Hypothalamus (tissue), 51 donors: ENCODE results near the gene ZMIZ1.

ENCODE experiments used
- DNase-seq, 51 donors: peaks; one replicate each; lab custom pipeline; 2025; lab: John Stamatoyannopoulos, UW

Gene ZMIZ1

DNA sequence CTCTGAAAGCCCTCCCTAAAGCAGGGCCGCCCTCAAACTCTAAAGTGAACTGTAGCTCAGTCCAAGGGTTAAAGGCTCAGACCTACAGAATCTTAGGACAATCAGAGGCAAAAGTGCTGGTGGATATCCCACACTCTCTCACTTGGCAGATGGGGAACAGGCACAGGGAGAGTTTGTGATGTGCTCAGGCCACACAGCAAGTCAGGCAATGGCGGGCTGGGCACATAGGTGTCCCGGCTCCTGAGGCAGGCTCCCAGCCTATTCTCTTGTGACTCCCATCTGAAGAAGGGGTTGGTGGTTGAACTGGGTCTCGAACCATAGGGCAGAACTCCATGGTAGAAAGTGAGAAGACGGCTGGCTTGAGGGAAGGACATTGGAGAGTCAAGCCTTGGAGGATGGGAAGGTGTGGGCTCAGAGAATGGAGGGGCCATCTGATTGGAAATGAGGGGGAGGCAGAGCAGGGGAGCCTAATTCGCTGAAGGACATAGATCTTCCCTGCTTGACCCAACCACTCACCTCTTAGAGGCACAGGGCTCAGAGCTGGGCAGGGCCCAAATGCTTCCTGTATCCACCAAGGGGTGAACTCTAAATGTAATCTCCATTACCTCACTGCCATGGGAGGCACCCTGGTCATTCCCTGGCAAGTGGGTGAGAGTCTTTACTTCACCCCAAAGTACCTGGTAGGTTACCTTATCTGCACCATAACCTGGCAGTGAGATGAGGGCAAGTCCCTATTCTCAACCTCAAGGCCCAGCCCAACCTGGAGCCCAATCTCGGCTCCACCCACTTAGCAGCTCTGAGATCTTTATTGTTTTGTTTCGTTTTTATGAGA, 4.9 kb upstream of the ZMIZ1 start:
- no peak for DNase-seq

DNA sequence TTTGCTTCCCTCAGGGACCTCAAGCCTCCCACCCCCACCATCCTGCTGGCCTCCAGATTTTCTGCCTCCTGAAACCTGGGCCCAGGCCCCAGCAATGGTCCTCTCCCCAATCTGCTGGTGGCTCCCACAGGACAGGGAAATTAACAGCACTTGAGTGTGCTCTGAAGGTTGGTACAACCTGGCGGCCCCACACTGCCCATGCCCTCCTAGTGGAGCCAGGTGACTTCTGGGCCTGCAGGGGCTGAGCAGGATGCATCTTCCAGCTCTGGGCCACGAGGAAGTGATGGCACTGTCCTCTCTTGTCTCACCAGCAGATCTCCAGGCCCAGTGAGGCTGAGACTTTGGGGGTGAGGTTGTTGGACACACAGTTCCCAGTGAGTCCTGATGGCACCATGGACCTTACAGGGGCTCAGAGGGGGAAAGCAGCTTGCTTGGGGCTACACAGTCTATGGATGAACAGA, 3.6 kb upstream of the ZMIZ1 start:
- no peak for DNase-seq

DNA sequence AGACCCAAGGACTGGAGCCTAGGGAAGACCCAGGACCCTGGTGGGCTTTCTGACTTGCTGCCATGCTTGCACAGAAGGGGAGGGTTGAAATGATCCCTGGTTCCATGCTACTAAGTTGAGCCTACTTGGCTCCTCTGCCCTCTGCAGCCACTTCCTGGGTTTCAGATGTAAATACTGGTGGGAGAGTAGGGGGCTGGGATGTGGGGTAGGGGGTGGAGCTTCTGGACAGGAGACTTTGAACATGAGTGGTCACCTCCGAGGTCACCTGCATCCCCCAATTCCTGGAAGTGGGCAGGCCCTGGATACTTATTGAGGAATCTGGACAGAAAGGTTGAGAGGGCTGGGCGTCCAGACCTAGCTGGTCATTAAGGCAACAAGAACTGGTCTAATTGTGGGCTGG, 2.9 kb upstream of the ZMIZ1 start:
- DNase-seq: no peak

DNA sequence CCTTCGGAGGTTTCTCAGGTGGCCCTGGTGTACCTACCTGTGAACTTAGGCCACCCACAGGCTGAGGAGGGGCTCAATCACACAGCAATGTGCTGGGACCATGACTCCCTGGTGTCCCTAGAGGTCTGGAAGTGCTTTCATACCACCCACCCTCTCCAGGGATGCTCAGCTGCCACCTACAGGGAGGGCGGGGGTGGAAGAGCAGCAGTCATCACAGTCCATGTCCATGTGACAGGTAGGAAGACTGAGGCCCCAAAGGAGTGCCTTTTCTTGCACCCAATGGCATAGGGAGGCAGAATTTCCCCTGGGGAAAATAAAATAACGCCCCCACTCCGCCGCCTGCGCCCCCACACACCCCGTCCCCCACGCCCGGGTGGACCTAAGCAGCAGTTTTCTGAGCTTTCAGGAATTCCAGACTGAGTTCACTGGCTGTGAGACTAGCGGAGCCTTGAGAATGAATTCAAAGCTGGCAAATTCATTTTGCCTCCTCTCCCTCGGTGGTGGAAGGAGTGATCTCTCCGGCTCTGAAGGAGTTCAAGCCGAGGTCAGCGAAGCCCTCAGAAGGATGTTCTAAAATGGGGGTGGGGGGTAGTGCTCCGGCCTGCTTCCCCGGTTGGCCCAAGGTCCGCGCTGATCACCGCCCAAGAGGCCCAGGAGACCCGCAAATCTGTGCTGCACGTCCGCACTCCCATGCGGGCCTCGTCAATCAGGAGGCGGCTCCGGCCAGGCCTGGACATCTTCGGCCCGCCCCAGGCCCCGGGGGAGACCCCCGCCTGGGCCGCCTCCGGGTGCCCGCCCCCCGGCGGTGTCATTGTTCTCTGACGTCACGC, 2.1 kb upstream of the ZMIZ1 start:
- DNase-seq: peak in 2 of 51 donors; percentile 53 to 65

DNA sequence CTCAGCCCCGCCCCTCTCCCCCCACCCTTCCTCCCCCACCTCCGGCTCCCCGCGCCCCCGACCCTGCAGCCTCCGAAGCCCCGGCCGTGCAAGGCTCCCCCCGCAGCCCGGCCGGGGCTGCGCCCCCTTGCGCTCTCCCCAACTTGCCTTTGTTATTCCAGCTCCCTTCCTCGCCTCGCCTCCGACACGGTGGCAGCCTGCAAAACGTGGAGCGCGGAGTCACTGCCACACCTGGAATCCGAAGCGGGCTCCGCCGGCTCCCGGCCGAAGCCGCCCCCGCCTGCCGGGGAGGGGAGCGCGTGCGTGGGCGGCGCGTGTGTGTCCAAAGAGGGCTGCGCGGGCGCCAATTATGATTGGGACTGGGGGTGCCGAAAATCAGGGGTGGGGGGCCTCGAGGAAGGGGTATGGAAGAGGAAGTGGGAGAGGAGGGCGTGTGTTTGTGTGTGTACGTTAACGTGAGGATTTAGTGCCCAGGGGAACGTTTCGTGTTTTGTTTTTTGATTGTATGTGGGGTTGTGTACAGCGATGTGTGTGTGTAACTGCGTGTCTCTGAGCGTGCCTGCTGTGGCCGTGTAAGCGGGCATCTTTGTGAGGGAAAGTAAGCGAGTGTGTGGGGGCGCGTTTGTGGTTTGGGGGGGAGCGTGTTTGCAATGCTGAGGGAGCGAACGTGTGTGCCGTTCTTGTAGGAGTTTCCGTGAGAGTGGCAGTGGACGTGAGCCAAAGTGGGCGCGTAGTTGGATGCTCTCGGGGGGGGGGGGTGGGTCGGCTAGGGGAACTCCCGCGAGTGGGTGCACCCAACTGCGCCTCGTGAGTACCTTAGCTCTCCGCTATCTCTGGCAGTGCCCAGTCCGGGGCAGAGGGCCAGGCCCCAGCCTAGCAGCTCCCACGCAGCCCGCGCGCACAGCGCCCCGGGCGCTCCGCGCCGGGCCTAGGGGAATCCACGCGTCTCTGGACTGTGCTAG, 1.2 kb upstream of the ZMIZ1 start:
- peak; percentile 31 to 90 (median 79) for DNase-seq

DNA sequence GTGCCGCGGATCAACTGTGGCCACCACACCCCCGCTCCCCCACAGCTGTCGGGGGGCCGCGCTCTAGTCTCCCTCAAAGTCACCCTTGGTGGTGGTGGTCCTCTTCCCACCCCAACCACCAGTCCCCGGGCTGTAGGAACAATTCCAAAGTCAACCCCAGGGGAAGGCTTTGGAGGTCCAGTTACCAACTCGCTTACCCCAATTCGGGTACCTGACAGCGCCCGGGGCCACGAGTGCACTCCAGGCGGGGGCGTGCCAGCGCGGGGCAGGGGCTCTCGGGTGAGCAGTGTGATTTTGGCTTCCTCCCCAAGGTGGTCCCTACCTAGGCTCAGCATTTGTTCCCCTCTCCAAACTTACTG, 584 bp upstream of the ZMIZ1 start:
- peak in 2 of 51 donors; percentile 74 for DNase-seq

DNA sequence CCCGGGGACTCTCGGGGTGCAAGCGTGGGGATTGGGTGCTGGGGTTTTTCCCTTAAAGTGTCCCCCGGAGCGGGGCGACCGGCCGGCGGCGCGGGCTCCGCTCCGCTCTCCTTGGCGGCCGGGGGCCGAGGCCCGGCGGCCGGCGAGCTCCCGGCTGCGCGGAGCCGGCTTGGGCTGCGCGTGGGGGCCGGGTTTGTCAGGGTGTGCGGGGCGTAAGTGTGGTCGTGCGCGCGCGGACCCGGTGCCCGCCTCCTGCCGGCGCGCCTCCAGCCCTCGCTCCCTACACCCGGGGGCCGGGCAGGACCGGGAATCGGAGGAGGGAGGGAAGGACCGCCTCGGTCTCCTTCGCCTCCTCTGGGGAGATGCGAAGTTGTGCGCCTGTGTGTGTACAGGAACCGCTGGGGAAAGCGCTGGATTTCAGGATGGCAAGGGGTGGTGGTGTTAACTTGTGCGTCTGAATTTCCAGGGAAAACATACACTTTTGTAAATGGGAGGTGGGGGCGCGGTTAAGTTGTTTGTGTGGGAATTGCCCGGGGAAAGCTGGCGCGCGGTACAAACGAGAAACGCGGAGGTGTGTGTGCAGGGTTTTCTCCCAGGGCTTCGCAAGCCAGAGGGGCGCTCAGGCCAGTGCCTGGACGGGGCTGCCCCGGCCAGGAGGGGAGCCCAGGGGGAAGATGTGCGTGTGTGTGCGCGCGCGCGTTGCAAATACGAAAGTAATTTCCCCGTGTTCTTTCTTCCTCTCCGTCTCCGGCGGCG, 737 bp downstream of the ZMIZ1 start:
- DNase-seq: peak in 12 of 51 donors; percentile 25 to 61 (median 46)

DNA sequence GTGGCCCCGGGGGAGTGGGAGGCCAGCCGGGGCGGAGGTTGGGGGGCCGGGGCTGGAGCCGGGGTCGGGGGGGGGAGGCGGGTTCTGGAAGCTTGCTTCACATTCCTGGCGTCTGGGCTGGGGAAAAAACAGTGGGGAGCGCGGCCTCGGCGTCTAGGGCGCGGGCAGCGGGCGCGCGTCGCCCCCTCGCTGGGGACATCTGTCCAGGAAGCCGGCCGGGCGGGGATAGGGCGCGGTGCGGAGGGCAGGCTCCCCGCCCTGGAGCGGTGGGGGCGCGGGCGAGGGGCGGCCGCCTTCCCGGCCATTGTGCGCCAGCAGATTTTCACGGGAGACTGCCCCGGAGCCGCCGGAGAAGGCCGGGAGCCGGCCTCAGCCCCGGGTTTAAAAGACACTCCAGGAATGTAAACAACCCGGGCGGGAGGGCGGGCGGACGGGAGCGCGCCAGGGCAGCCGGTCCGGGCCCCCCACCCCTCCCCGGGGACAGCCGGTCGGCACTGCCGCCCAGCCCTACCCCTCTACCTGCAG, 1.4 kb downstream of the ZMIZ1 start:
- peak in 26 of 51 donors; percentile 29 to 81 (median 64) for DNase-seq

DNA sequence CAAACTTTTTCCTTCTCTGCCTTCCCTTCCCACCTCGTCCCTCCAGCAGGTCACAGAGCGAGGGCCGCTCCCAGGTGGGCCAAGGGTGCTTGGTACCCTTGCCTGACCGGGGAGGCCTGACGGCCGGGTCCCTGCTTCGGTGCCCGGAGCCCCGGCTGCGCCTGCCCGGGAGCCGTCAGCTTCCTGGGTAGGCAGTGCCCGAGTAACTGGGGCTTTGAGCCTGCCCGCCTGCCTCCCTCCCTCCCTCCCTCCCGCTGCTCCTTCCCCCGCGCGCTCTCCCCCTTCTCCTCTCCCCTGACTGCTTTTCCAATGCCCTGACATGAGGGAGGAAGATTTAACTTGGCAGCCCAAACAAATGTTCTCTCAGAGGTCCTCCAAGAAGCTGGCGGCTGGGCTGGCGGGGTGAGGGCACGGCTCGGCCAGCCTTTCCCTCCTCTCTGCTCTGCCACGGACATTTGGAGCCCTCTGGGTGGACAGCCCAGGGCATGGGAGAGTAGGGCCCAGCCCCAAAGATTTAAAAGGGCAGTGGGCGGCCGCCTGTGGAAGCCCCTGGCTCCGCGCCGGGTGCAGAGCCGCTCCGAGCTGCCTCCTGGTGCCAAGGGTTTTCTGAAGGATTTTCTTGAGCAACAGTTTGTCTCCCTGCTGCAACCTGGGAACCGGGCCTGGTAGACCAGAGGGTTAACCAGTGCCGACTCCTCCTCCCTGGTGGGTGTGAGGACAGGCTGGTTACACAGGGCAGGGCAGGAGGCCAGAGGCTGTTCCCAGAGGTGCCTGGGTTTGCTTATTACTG, 2.0 kb downstream of the ZMIZ1 start:
- peak in 50 of 51 donors; percentile 47 to 99 (median 83) for DNase-seq

DNA sequence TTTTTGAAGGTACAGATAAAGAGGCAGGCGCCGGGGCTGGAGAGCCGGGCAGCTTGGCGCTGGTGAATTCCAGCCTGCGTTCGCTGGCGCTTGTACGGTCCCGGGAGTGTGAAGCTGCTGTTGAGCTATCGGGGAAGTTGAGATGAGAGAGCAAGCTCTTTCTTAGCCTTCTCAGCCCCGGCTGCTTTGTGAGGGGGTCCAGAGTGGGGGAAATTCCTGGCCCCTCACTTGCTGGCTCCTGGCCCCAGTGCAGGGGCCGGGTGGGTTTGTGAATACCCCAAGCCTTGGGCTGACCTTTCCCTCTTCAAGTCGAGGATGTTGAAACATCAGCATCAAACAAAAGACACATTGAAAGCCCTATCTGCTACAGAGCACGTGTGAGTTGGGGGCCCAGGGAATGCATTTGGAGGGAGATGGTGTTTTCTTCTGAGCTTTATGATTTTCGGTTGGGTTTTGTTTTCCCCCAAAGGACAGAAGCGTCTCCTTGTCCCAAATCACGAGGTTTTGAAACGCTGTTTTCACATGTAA, 2.7 kb downstream of the ZMIZ1 start:
- DNase-seq: peak in 2 of 51 donors; percentile 61 to 66

DNA sequence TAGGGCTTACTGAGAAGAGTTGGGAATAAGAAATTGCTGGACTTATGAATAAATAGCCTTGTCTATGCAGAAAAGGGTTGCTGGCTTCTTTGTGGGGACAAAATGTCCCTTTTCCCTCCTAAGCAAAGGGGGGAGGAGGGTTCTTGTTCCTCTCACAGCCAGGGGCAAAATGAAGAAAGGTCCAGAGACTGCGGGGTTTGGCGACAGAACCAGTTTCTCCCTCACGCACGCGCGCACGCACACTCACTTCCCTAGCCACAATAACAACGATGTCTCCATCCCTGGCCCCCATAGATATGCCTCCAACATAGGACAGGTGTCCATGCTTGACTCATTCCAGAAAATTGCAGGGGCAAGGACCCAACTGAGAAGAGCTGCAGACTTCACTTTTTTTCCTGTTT, 3.3 kb downstream of the ZMIZ1 start:
- peak in 14 of 51 donors; percentile 25 to 53 (median 37) for DNase-seq

DNA sequence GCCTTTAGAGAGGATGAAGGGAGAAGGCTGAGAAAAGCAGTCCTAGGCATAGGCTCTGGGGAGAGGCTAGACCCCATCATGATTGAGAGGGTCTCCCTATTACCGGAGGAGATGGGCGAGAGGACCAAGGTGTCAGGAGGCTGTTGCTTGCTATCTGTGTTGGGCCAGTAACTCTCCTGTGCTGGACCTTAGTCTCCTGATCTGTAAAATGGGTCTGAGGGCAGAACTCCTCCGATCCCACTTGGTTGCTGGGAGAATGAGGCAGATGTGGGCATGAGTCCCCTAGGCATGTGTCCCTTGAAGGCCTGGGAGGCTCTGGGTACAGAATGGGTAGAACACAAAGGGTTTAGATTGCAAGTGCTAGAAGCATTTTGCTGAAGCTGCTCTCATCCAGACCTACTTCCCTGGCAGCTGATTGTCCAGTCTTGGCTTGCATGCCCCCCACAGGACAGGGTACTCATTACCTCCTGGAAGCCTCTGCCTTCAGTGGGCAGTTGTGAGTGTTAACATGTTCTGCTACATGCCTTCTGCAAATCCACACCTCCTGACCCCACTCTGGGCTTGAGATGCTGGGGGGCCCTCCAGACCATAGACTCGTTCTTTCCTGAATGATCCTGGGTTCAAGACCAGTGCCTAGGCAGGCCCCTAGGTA, 4.4 kb downstream of the ZMIZ1 start:
- no peak for DNase-seq

DNA sequence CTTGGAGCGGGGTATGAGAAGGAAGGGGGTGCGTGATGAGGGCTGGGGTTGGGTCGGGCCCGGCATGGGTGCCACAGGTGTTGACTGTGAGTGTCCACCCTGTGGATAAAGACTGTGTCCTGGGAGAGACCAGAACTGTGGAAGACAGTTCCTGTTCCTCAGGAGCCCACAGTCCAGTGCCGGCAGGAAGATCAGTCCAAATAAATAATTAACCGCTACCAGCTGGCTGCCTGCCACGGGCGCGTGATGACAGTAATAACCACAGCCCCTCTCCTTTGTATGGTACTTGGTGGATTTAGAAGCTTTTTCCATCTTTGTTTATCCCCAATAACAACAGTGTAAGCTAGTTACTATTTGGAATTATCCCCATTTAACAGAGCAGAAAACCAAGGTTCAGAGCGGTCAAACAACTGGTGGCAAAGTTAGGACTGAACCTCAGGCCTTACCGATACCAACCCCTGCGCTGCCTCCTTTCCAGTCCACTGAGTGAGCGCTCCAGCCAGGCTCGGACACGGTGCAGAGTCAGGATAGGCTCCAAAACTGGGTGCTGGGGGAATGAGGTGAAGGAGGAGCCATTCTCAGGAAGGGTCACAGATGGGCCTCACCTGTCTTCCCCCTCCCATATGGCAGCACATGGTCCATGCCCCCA, 5.1 kb downstream of the ZMIZ1 start:
- peak in 1 of 51 donors; percentile 21 for DNase-seq

DNA sequence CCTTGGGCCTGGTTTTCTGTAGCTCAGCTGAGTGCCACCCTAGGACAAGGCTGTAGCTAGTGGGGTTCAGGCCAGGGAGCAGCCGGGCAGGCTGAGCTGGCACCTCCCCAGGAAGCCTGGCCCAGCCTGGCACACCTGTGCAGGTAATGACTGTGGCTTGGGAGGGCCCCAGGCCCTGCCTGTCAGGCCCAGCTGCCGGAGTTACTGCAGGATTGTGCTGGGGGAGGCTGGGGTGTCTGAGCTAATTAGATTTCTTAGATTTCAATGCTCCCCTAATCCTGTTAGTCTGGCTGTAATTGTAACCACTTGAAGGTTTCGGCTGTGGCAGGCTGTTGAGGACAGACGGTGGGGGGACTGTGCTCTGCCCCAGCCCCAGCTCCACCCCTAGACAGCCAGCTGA, 6.0 kb downstream of the ZMIZ1 start:
- DNase-seq: no peak

DNA sequence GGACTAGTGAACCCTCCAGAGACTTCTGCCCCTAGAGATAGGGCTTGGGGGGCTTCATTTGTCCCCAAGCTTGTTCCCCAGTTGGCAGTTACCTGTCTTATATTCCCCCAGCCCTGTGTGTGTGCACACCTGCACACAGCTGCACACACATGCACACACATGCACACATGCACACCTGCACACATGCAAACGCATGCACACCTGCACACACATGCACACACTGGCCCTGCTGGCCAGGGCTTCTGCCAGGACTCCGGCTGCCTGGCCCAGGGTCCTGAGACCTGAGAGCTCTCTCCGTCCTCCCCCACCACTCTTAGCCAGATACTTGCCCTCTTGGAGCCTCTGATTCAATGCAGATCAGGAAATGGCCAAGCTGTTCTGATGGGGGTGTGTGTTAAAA, 6.7 kb downstream of the ZMIZ1 start:
- DNase-seq: no peak

DNA sequence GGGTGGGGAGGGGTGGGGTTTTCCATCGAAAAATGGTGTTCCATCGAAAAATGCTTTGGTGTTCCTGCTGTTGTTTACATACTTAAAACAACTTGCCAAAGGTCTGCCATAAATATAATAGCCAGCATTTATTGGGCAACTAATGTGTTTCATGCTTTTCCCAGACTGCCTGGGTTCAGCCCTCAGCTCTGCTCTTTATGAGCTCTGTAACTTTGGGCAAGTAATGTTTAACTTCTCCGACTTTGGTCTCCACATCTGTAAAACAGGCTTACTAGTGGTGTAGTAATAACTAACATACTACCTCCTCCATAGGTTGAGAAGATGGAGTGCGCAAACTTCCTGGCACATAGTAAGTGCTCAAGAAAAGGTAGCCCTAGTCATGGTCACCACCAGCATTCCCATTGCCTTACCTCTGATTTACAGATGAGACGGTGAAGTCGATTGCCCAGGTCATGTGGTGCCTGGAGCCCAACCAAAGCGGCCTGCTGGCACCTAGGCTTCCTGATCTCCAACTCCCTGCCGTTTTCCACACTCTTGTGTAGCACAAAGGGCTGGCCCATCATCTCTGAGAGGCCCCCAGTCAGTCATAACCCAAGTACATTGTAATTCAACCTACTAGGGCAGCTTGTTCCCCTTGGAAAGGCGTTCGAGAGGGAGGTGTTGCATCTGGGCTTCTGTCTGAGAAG, 8.9 kb downstream of the ZMIZ1 start:
- DNase-seq: no peak
